HG02678 (cell line): ENCODE results near the gene MPP4.

Experiments used
- ATAC-seq: cut with Tn5 transposase; IDR thresholded peaks from one replicate; pipeline ENCODE4 v1.9.1; 2021; ENCODE audit warnings: mild to moderate bottlenecking, moderate library complexity; ENCODE audit not compliant: unreplicated experiment

The MPP4 gene

DNA sequence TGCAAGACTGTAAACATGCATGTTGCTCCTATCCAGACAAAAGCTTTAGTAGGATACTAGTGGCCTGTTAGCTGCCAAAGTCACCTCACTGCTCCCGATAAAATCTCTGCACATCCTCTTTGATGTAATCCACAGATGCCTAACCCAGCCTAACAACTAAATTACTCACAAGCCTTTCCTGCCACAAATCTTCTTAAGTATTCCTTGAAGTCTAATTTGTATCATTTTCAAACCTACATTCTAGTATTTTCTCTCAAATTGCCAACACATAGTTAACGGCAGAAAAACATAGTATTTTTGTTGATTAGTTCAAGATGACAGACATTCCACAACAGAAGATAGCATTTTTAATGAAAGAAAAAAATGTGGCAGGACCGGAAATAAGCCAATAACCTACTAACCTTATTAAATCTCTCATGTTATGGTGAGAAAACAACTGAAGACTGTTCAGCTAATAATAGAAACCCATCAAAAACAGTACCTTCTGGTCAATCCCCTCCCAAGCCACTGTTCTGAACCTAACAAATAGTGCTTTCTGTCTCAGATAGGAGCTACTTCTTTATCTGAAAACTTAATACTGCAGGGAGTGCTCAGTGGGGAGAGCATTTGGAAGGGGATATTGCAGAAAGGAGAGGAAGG, at the start of gene MPP4:
TSS of gene MPP4 (minus strand) at position 57 of the 639 bp plus-strand sequence. CDS start 4,690 bp downstream, outside the sequence.
- ATAC-seq: no peak

- no peak for ATAC-seq
Measured at GRCh38 chr2:201746551-201746950, 48.1 kb upstream of the MPP4 start.

DNA sequence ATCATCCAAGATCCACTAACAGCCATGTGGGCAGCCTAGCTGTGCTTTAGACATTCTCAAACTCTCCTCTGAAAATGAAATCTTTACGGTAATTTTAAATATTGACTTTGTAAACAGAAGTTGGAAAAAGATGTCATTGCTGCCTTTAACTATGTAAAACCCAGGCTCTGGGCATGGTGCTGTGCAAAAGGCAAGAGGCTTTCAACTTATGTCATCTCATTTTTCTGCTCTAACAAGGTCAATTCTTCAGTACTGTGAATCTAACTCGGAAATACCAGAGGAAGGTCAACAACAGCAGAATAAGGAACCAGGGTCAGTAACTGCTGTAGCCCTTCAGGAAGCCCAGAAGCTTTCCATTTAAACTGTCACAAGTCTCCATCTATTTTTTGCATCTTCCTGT, 37.0 kb upstream of the MPP4 start:
- ATAC-seq: no peak

- no peak for ATAC-seq
Measured at GRCh38 chr2:201734111-201734510, 35.7 kb upstream of the MPP4 start.

DNA sequence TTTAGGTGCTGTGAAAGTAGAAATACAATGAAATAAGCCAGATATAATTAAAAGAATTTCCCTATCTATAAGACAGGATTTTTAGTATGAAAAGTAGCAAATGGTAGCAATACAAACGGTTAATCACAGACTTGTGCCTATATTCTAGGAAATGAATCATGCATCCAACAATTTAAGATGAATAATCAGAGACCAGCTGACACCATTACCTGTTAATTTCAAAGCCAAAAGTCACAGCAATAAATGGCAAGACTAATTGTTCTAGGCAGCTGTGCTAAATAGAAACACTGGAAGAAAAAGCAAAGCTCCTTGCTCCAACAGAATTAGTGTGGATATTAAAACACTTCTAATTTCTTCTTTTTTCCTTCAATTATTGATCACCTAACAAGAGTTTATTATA, 35.1 kb upstream of the MPP4 start:
- no peak for ATAC-seq

DNA sequence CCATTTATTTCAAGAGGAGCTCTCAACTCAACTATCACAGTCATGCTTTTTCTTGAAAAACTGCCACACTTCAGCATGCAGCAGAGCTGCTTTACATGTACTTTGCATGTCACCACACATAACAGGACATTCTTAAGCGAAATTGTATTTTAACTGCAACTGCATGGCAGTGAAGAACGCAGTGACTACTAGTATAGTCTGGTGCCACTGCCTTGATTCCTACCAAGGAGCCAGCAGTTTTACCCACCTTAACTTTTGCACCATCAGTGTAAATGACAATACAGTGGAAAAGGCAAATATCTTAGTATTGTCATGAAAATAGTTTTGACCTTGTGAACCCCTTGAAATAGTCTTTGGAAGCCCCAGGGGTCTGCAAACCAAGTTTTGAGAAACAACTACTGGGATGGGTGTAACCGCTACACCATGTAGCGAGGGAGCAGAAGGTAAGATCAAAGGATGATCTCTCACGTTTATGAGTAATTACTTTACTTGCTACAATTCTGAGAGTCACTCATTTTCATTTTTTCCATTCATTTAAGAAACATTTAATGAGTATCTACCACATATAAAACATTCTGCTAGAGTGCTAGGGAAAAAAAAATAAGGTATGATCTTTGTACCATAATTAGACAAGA, 32.3 kb upstream of the MPP4 start:
- ATAC-seq: no peak

DNA sequence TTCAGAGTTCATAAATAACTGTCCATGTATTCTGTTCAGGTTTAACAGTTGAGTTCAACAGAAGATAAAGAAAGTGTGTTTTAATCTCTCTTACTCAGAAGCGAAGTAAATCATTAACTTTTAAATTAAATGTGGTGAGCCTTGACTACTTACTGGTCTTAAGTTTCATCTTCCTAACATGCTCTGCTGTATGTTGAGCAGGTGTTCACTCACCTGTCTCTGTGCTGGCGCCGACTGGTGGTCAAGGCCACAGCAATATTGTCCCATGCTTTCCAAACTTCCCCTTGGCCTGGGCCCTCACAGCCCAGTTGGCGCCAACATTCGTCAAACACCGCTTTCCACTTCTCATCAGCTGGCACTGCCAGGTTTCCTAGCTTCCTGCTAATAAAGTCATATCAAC, 17.0 kb upstream of the MPP4 start:
- no peak for ATAC-seq

- no peak for ATAC-seq
Measured at GRCh38 chr2:201712726-201713125, 14.3 kb upstream of the MPP4 start.

- ATAC-seq: no peak
Measured at GRCh38 chr2:201709747-201710146, 11.3 kb upstream of the MPP4 start.

DNA sequence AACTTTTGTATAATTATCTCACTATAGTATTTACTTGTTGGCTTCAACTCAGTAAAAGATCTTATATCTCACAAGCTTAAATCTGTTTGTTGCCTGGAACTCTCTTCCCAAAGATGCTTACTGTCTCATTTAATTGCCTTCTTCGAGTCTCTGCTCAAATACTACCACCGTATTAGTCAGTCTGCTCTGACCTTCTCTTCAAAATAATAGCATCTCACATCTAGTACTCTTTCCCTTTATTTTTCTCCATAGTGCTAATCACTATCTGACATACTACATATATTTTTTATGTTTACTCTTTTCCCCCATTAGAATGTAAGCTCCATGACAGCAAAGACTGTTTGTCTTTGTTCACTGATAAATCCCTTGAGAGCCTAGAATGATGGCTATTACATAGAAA, 10.6 kb upstream of the MPP4 start:
- no peak for ATAC-seq

GRCh38 chr2:201707753-201708152, 9.3 kb upstream of the MPP4 start:
- no peak for ATAC-seq

DNA sequence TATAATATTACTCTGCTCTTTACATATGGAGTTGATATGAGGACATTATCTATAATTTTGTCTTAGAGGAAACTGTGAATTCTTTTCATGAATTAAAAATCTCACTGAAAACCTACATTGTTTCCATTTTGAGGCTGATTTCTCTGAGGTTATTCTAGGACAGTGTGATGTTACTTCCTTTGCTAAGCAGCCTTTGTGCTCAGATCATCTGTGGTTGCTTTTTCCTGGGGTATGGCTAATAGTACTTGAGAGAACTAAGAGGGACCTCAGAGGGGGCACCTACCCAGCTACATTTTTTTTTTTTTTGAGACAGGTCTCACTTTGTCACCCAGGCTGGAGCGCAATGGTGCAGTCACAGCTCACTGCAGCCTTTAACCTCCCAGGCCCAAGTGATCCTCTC, 8.7 kb upstream of the MPP4 start:
- no peak for ATAC-seq

GRCh38 chr2:201704536-201704935, 6.1 kb upstream of the MPP4 start:
- ATAC-seq: no peak

DNA sequence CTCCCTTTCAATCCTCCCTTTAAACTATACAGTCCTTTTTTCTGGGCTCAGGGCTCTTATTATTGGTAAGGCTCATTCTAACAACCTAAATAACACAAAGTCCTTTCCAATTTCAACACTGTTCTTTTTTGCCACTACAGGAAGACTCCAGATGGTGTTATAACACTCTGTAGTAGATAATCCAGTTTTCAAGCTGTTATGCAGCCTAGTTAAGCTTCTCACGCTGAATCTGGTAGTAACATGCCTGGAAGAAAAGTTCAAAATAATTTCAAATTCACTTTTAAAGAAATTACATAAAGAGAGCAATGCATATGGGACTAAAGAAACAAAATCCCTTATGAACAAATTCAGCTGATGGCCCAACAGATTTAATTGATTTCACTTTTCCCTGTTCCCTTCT, 3.2 kb upstream of the MPP4 start:
- ATAC-seq: no peak

GRCh38 chr2:201699416-201699815, 972 bp upstream of the MPP4 start:
- no peak for ATAC-seq

- no peak for ATAC-seq
Measured at GRCh38 chr2:201697899-201698298, 545 bp downstream of the MPP4 start.

- ATAC-seq: no peak
Measured at GRCh38 chr2:201696151-201696659, 2.2 kb downstream of the MPP4 start.

GRCh38 chr2:201685156-201685555, 13.3 kb downstream of the MPP4 start:
- ATAC-seq: no peak

DNA sequence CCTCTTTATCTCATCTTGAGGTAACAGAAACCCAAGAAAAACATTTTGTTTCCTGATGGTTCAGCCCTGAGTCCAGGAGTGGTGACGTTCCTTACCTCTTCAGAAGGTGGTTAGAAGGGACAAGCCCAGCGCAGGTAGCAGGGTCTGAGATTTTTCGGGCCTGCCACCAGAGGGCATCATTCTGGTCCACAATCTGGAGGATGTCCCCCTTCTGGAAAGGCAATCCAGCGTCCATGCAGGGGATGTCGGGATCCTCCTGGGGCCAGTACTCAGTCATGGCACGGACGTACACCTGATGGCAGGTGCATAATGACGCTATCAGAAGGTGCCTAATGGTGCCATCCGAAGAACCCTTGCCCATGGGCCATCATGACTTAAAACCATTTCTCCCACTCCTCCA, 17.7 kb downstream of the MPP4 start:
- no peak for ATAC-seq

DNA sequence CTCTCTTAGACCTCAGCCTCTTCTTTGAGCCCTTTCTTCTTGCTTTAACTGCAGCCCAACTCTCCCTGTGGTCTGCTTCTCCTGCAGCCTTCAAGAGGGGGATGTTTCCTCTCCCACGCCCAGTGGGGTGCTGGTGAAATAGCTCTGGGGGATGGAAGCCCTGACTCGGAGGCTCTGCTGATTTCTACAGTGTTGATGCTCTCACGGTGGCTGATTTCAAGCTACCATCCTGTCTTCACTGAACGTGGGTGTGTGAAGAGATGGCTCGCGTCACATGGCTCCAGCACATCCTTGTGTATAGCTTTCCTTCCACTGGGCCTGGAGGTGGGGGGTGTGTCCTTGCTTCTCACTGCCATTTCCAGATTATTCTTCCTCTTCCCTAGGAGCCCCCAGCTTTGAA, 20.0 kb downstream of the MPP4 start:
- no peak for ATAC-seq

GRCh38 chr2:201675454-201675853, 23.0 kb downstream of the MPP4 start:
- no peak for ATAC-seq

GRCh38 chr2:201674794-201675193, 23.6 kb downstream of the MPP4 start:
- ATAC-seq: no peak

DNA sequence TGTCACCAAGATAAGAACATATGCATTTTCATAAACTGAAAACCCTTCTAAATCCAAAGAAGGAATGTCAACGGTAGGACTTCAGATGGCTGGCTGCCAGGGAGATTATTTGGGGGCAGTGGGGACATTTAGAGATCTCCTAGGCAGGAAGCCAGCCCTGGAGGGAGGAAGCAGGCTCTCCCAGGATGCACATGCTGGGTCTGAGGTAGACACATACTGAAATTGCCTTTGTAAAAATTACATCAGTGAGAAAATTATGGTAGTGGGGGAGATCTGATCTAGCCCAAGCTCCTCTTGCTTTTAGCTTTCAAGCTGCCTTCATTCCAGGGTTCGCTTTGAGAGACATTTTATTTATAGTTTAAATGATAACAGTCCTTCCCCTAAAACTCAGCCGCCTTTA, 24.1 kb downstream of the MPP4 start:
- ATAC-seq: no peak
